Hepatocyte (in vitro differentiated cells): ENCODE measurements around the gene HMGXB4. TPM values are rescaled to one million over a fixed set of nuclear protein-coding genes. Genes with fewer than 3 reads are reported as not detected.
A peak's percentile ranks its signal among the peaks of the same experiment; 100 is the strongest.

Experiments
- DNase-seq: peaks from one replicate; pipeline ENCODE4 v3.0.0-alpha.2; 2016; ENCODE audit warnings: low spot score
- H2AFZ ChIP-seq: fragments of 200-600 bp; sonication (generic); 2 replicates; pipeline ENCODE4 v1.6.0; 2016; ENCODE audit warnings: antibody characterized with exemption, mild to moderate bottlenecking
- H3K27ac ChIP-seq: fragments of 200-600 bp; sonication (generic); 2 replicates; pipeline ENCODE4 v1.5.1; 2016; ENCODE audit warnings: mild to moderate bottlenecking
- H3K27me3 ChIP-seq: fragments of 200-600 bp; sonication (generic); 2 replicates; pipeline ENCODE4 v1.6.1; 2016
- H3K36me3 ChIP-seq: fragments of 200-600 bp; sonication (generic); replicated peaks from 2 replicates; pipeline ENCODE4 v1.5.1; 2016; ENCODE audit warnings: low read depth; ENCODE audit not compliant: insufficient read depth
- H3K4me1 ChIP-seq: fragments of 200-600 bp; sonication (generic); 2 replicates; pipeline ENCODE4 v1.5.1; 2016; ENCODE audit warnings: mild to moderate bottlenecking, moderate library complexity; ENCODE audit not compliant: insufficient read depth
- H3K4me2 ChIP-seq: fragments of 200-600 bp; sonication (generic); 2 replicates; pipeline ENCODE4 v1.6.0; 2016
- H3K4me3 ChIP-seq: fragments of 200-600 bp; sonication (generic); 2 replicates; pipeline ENCODE4 v1.5.1; 2016; ENCODE audit warnings: mild to moderate bottlenecking
- H3K79me2 ChIP-seq: fragments of 200-600 bp; sonication (generic); 2 replicates; pipeline ENCODE4 v1.6.0; 2017; ENCODE audit warnings: mild to moderate bottlenecking
- H3K9me2 ChIP-seq: fragments of 200-600 bp; sonication (generic); replicated peaks from 2 replicates; pipeline ENCODE4 v1.6.0; 2017; ENCODE audit warnings: mild to moderate bottlenecking; ENCODE audit not compliant: insufficient read depth
- H3K9me3 ChIP-seq: fragments of 200-600 bp; sonication (generic); 2 replicates; pipeline ENCODE4 v1.5.1; 2016; ENCODE audit warnings: low read depth, mild to moderate bottlenecking
- H4K20me1 ChIP-seq: fragments of 200-600 bp; sonication (generic); 2 replicates; pipeline ENCODE4 v1.6.0; 2016; ENCODE audit warnings: mild to moderate bottlenecking; ENCODE audit not compliant: insufficient read depth, poor library complexity, severe bottlenecking
- EZH2 ChIP-seq: fragments of 200-600 bp; sonication (generic); IDR thresholded peaks from 2 replicates; pipeline ENCODE4 v1.6.1; 2016; ENCODE audit warnings: antibody characterized with exemption, mild to moderate bottlenecking, borderline replicate concordance
- EZH2phosphoT487 ChIP-seq: fragments of 200-600 bp; sonication (generic); IDR thresholded peaks from one replicate; pipeline ENCODE4 v1.6.1; 2018; ENCODE audit warnings: antibody characterized with exemption, mild to moderate bottlenecking, low read depth, moderate library complexity; ENCODE audit not compliant: unreplicated experiment, severe bottlenecking
- WGBS: methylation state at CpG from one replicate; pipeline ENCODE4 v1.1.6; 2016; ENCODE audit warnings: low lambda C conversion rate; ENCODE audit errors: missing lambda C conversion rate; 5-methylcytosine and 5-hydroxymethylcytosine counted together
- polyA plus RNA-seq: library from polyadenylated mRNA; unstranded; fragments of >200 nt; fragmentation: Nextera tagmentation; extraction: Ambion mirVana; gene quantifications from 2 replicates; pipeline ENCODE4 v1.2.1, GENCODE V29; 2016
- total RNA-seq: library from RNA; depleted of rRNA; stranded (reverse); fragments of >200 nt; gene quantifications from 2 replicates; pipeline ENCODE4 v1.2.3, GENCODE V29; 2014
- TF ChIP-seq, protein P1 (sequence below): fragments of 200-600 bp; sonication (generic); IDR thresholded peaks from 2 replicates; pipeline ENCODE4 v1.5.1; 2016; ENCODE audit warnings: antibody characterized with exemption, mild to moderate bottlenecking; ENCODE audit not compliant: poor library complexity

HMGXB4 gene
- total and polyA plus RNA-seq, 2 experiments from 2014 or later, result 17.2 to 19.0 TPM

DNA sequence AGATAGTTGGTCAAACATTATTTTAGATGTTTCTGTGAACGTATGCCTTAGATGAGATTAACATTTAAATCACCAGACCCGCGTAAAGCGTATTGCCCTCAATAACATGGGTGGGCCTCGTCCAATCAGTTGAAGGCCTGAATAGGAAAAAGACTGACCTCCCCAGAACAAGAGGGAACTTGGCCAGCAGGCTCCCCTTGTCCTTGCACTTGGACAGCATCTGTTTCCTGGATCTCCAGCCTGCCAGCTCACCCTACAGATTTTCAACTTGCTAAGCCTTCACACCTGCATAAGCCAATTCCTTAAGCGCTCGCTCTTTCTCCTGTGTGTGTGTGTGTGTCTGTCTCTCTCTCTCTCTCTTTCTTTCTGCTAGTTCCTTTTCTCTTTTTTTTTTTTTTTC is 50.6 kb downstream of the HMGXB4 start:
- peaks cover 17% of the 10 kb centered on the region for H4K20me1 ChIP-seq
- no peak overlapping the region for H2AFZ ChIP-seq
- peaks cover 83% of the 10 kb centered on the region for H3K79me2 ChIP-seq
- H3K27ac ChIP-seq, result no peak overlapping the region
- WGBS, result 97% methylated on average over 7 of the region's 7 CpGs
- no peak for DNase-seq
- H3K9me2 ChIP-seq, result no peaks in the 10 kb centered on the region
- H3K4me1 ChIP-seq, result peaks cover 26% of the 10 kb centered on the region
- H3K4me2 ChIP-seq, result no peak overlapping the region
- H3K4me3 ChIP-seq, result no peak overlapping the region
- H3K27me3 ChIP-seq, result no peaks in the 10 kb centered on the region
- no peaks in the 10 kb centered on the region for H3K36me3 ChIP-seq
- TF ChIP-seq, protein P1, sequence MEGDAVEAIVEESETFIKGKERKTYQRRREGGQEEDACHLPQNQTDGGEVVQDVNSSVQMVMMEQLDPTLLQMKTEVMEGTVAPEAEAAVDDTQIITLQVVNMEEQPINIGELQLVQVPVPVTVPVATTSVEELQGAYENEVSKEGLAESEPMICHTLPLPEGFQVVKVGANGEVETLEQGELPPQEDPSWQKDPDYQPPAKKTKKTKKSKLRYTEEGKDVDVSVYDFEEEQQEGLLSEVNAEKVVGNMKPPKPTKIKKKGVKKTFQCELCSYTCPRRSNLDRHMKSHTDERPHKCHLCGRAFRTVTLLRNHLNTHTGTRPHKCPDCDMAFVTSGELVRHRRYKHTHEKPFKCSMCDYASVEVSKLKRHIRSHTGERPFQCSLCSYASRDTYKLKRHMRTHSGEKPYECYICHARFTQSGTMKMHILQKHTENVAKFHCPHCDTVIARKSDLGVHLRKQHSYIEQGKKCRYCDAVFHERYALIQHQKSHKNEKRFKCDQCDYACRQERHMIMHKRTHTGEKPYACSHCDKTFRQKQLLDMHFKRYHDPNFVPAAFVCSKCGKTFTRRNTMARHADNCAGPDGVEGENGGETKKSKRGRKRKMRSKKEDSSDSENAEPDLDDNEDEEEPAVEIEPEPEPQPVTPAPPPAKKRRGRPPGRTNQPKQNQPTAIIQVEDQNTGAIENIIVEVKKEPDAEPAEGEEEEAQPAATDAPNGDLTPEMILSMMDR, result no peak
- TF ChIP-seq EZH2, result no peak
- TF ChIP-seq EZH2phosphoT487, result no peak
- no peaks in the 10 kb centered on the region for H3K9me3 ChIP-seq

DNA sequence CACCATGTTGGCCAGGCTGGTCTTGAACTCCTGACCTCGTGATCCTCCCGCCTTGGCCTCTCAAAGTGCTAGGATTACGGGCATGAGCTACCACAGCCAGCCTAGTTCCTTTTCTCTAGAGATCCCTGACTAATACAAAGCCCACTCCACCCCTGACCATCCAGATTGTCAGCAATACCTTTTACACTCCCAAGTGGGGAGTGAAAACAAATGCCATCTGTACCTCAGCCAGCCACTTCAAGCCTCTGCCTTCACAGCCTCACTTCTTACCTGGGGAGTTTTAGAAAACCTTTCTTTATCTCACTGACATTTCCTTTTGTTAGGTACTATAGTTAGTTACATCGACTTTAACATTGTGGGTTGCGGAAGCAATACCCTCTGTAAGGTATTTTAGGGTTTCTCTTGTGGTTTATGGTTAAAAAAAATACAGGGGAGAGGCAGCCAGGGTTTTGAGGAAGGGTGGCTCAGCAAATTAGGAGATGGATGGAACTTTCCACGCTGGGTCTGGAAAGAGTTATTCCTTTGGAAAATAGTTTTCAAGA is 51.3 kb downstream of the HMGXB4 start:
- 95% methylated on average over 6 of the region's 6 CpGs for WGBS
- H2AFZ ChIP-seq, result no peak overlapping the region
- no peaks in the 10 kb centered on the region for H3K9me3 ChIP-seq
- no peak overlapping the region for H3K4me2 ChIP-seq
- H3K36me3 ChIP-seq, result no peaks in the 10 kb centered on the region
- H4K20me1 ChIP-seq, result peaks cover 19% of the 10 kb centered on the region
- no peaks in the 10 kb centered on the region for H3K9me2 ChIP-seq
- peaks cover 79% of the 10 kb centered on the region for H3K79me2 ChIP-seq
- TF ChIP-seq, protein P1, result no peak
- TF ChIP-seq EZH2phosphoT487 (no peak), EZH2 (no peak)
- H3K4me3 ChIP-seq, result no peak overlapping the region
- no peak overlapping the region for H3K27ac ChIP-seq
- peaks cover 31% of the 10 kb centered on the region for H3K4me1 ChIP-seq
- DNase-seq, result no peak
- H3K27me3 ChIP-seq, result no peaks in the 10 kb centered on the region

DNA sequence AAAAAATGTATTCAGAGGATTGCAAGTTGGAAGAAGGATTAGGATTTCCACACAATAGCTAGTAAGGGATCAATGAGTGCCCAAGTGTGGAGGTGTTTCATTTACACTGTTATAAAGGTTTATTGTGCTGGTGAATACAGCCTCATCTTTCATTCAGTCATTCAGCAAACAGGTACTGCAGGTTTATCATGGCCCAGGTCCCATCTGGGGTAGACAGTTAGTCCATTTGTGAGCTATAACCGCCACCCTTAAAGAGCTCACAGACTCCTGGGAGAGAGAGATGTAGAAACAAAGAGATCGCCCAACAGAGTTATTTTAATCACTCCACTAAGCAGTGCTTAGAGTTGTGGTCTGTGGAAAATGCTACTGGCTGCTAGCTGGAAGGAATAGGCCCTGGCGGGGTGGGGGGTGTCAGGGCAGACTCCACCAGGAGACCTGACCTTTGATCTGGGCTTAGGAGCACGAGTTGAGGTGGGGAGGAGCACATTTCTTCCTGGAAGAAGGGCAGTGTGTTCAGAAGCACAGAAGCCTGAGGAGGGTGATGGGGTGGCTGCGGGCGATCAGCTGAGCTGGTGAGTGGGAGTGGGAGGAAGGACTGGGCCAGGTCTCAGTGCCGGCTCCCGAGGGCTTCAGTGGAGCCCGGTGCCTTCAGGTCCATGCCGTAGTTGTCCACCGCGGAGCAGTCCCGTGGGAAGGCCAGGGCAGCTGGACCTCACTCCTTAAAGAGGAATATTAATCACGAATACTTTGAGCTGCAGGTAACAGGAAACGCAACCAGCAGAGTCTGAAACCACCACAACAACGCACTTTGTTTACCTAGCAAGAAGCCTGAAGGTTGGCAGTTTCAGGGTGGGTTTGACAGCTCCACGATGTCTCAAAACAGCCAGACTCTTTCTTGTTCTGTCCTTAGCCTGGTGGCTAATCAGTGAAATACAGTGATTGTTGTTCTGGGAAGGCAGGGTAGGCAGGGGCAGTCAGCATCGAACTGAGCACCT is 53.6 kb downstream of the HMGXB4 start:
- Histone ChIP-seq H3K79me2 (peaks cover 83% of the 10 kb centered on the region), H2AFZ (no peak overlapping the region)
- 58% methylated on average over 18 of the region's 18 CpGs for WGBS

More for the DNA sequence above, 53.6 kb downstream of the HMGXB4 start:
- no peaks in the 10 kb centered on the region for H3K27me3 ChIP-seq
- H3K4me3 ChIP-seq, result no peak overlapping the region
- DNase-seq, result peak; percentile 53
- peaks cover 42% of the 10 kb centered on the region for H4K20me1 ChIP-seq
- no peaks in the 10 kb centered on the region for H3K9me2 ChIP-seq
- peaks cover 40% of the 10 kb centered on the region for H3K4me1 ChIP-seq
- TF ChIP-seq EZH2, result no peak
- TF ChIP-seq EZH2phosphoT487, result no peak
- TF ChIP-seq, protein P1, result no peak
- peak overlapping the region; percentile 94 for H3K27ac ChIP-seq
- no peaks in the 10 kb centered on the region for H3K9me3 ChIP-seq
- H3K36me3 ChIP-seq, result no peaks in the 10 kb centered on the region
- peak overlapping the region; percentile 69 for H3K4me2 ChIP-seq
